Measurements from ENCODE around the gene CARD6.
A peak's percentile ranks its signal among the peaks of the same experiment; 100 is the strongest.
"Not testable (repeated sequence)": the region's sequence is repeated elsewhere in the genome, so short reads cannot be mapped to it uniquely, and the experiment has no call there.

Gene CARD6

GRCh38 chr5:40841068-40841805 is at the start of gene CARD6:
Gene CARD6 (plus strand): TSS chr5:40841367. CDS start chr5:40841383, 16 bp downstream.
- no peak for DNase-seq (ENCODE audit: insufficient read length, low spot score)
- FAIRE-seq = peak; percentile 60

GRCh38 chr5:40791715-40792139 is 49.4 kb upstream of the CARD6 start:
- DNase-seq (ENCODE audit: insufficient read length, low spot score) (no peak), FAIRE-seq (no peak)

GRCh38 chr5:40792691-40793090 is 48.5 kb upstream of the CARD6 start:
- FAIRE-seq; DNase-seq (ENCODE audit: insufficient read length, low spot score): not testable (repeated sequence)

GRCh38 chr5:40794340-40794739 is 46.8 kb upstream of the CARD6 start:
- DNase-seq (ENCODE audit: insufficient read length, low spot score); FAIRE-seq: not testable (repeated sequence)

GRCh38 chr5:40794877-40795276 is 46.3 kb upstream of the CARD6 start:
- not testable (repeated sequence) for FAIRE-seq; DNase-seq (ENCODE audit: insufficient read length, low spot score)

GRCh38 chr5:40796487-40796889 is 44.7 kb upstream of the CARD6 start:
- FAIRE-seq (no peak), DNase-seq (ENCODE audit: insufficient read length, low spot score) (no peak)

GRCh38 chr5:40797273-40798011 is 43.7 kb upstream of the CARD6 start:
- FAIRE-seq (peak; percentile 66), DNase-seq (ENCODE audit: insufficient read length, low spot score) (peak; percentile 44)

- peak; percentile 93 for DNase-seq (ENCODE audit: insufficient read length, low spot score)
- FAIRE-seq = peak; percentile 73
Measured at GRCh38 chr5:40798012-40798800, 43.0 kb upstream of the CARD6 start, which contains the start of gene PRKAA1. Gene PRKAA1 (minus strand): TSS chr5:40798374. CDS start chr5:40798189, 185 bp downstream.

- DNase-seq (ENCODE audit: insufficient read length, low spot score) (no peak), FAIRE-seq (no peak)
Measured at GRCh38 chr5:40798801-40799210, 42.4 kb upstream of the CARD6 start.

- DNase-seq (ENCODE audit: insufficient read length, low spot score) (no peak), FAIRE-seq (no peak)
Measured at GRCh38 chr5:40799258-40799657, 41.9 kb upstream of the CARD6 start.

GRCh38 chr5:40801771-40802562 is 39.2 kb upstream of the CARD6 start:
- DNase-seq (ENCODE audit: insufficient read length, low spot score) = no peak
- FAIRE-seq = no peak

GRCh38 chr5:40812125-40812524 is 29.0 kb upstream of the CARD6 start:
- FAIRE-seq = no peak
- no peak for DNase-seq (ENCODE audit: insufficient read length, low spot score)

GRCh38 chr5:40813698-40814281 is 27.4 kb upstream of the CARD6 start:
- FAIRE-seq (no peak), DNase-seq (ENCODE audit: insufficient read length, low spot score) (no peak)

GRCh38 chr5:40823459-40823858 is 17.7 kb upstream of the CARD6 start:
- DNase-seq (ENCODE audit: insufficient read length, low spot score) (no peak), FAIRE-seq (no peak)

- not testable (repeated sequence) for DNase-seq (ENCODE audit: insufficient read length, low spot score); FAIRE-seq
Measured at GRCh38 chr5:40825461-40826043, 15.6 kb upstream of the CARD6 start.

GRCh38 chr5:40826489-40827187 is 14.5 kb upstream of the CARD6 start:
- DNase-seq (ENCODE audit: insufficient read length, low spot score) (no peak), FAIRE-seq (no peak)

- FAIRE-seq (no peak), DNase-seq (ENCODE audit: insufficient read length, low spot score) (no peak)
Measured at GRCh38 chr5:40827188-40827977, 13.8 kb upstream of the CARD6 start.

GRCh38 chr5:40828021-40828631 is 13.0 kb upstream of the CARD6 start:
- no peak for FAIRE-seq
- DNase-seq (ENCODE audit: insufficient read length, low spot score) = no peak

Data from GM19239 (cell line).